OCI-LY3 (cell line): ENCODE results near the gene TMEM250.

Experiments used
- H2AFZ ChIP-seq: fragments of 200-600, 300-600 bp; shearing (Covaris generic); 2 replicates; pipeline ENCODE4 v1.6.0; 2014; ENCODE audit warnings: antibody characterized with exemption, low read depth, low read length
- H3K27ac ChIP-seq: fragments of 200-600, 300-600 bp; sonication (generic); 2 replicates; pipeline ENCODE4 v1.5.1; 2014; ENCODE audit warnings: mild to moderate bottlenecking, low read length, moderate library complexity, mixed read lengths
- H3K27me3 ChIP-seq: fragments of 200-600, 300-600 bp; sonication (generic); 2 replicates; pipeline ENCODE4 v1.6.1; 2014; ENCODE audit warnings: low read depth, low read length, mixed read lengths
- H3K36me3 ChIP-seq: fragments of 200-600, 300-600 bp; sonication (generic); replicated peaks from 2 replicates; pipeline ENCODE3; 2014; ENCODE audit warnings: low read depth, low read length, mixed read lengths
- H3K4me1 ChIP-seq: fragments of 300-600, 200-600 bp; sonication (generic); 2 replicates; pipeline ENCODE4 v1.6.1; 2014; ENCODE audit warnings: low read length, mixed read lengths
- H3K4me2 ChIP-seq: fragments of 200-600, 300-600 bp; sonication (generic); 2 replicates; pipeline ENCODE4 v1.6.1; 2014; ENCODE audit warnings: low read length, mixed read lengths
- H3K4me3 ChIP-seq: fragments of 300-600, 200-600 bp; sonication (generic); 2 replicates; pipeline ENCODE4 v1.5.1; 2014; ENCODE audit warnings: antibody characterized with exemption, mild to moderate bottlenecking, low read length, moderate library complexity
- H3K79me2 ChIP-seq: fragments of 300-600, 200-600 bp; shearing (Covaris generic); 2 replicates; pipeline ENCODE4 v1.6.1; 2014; ENCODE audit warnings: mild to moderate bottlenecking, low read length, mixed read lengths
- H3K9ac ChIP-seq: fragments of 300-600, 200-600 bp; shearing (Covaris generic); 2 replicates; pipeline ENCODE4 v1.6.0; 2014; ENCODE audit warnings: mild to moderate bottlenecking, low read length, moderate library complexity
- H3K9me3 ChIP-seq: fragments of 200-600, 300-600 bp; shearing (Covaris generic); 2 replicates; pipeline ENCODE4 v1.6.1; 2014; ENCODE audit warnings: low read length, mixed read lengths; ENCODE audit not compliant: insufficient read depth
- H4K20me1 ChIP-seq: fragments of 200-600, 300-600 bp; sonication (generic); 2 replicates; pipeline ENCODE4 v1.6.1; 2016; ENCODE audit warnings: low read length, mixed read lengths; ENCODE audit not compliant: insufficient read depth
- EZH2phosphoT487 ChIP-seq: fragments of 200-600 bp; shearing (Covaris generic); IDR thresholded peaks from 2 replicates; pipeline ENCODE4 v1.6.1; 2018; ENCODE audit warnings: antibody characterized with exemption, mixed run types, low read depth
- TF ChIP-seq, protein P1 (sequence below): fragments of 200-600, 300-600 bp; sonication (generic); IDR thresholded peaks from 2 replicates; pipeline ENCODE4 v1.5.1; 2014; ENCODE audit warnings: antibody characterized with exemption, low read length, low read depth

TMEM250 gene

DNA sequence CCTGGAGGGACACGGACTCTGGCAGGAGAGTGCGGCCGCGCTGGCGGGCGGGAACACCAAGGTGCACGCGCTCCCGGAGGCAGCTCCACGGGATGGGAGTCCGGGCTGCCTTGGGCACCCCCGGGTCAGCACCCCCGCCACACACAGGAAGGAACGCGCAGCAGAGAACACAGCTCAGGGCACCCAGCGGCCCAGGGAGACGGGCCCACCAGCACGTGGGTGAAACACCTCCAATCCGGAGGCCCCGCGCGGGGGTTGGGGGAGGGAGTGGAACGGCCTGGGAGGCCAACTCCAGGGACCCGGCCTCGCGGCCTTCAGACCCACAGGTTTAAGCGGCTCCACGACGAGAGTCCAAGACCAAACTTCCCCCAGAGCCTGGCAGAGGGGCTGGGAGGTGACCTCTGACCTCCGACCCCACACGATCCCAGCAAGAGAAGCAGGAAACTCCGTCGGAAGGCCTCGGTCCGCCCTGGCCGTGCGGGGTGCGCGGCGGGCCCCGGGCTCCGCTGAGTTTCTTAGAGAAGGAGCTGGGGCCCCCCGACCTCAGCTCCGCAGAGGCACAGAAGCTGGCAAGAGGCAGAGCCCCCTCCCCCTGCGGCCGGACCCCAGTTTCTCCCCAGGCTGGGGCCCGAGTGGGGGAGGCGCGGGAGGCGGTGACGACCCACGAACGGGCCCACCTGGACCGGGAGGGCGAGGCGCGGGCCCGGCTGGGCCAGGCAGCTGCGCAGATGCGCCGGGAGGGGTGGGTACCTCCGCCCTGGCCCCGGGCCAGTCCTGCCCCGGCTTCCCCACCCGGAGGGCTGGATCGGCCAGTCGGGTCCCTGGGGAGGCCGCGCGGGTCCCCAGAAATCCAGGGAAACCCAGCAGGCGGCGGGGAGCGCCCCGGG lies 24.4 kb downstream of the TMEM250 start:
- no peaks in the 10 kb centered on the region for H4K20me1 ChIP-seq
- H3K27ac ChIP-seq, result no peak overlapping the region
- H3K4me2 ChIP-seq, result no peak overlapping the region
- H3K79me2 ChIP-seq, result no peaks in the 10 kb centered on the region
- H2AFZ ChIP-seq, result no peak overlapping the region
- H3K4me1 ChIP-seq, result no peaks in the 10 kb centered on the region; the same call in 1 of the 2 replicates
- H3K4me3 ChIP-seq, result no peak overlapping the region
- no peak overlapping the region for H3K9ac ChIP-seq
- TF ChIP-seq, protein P1, sequence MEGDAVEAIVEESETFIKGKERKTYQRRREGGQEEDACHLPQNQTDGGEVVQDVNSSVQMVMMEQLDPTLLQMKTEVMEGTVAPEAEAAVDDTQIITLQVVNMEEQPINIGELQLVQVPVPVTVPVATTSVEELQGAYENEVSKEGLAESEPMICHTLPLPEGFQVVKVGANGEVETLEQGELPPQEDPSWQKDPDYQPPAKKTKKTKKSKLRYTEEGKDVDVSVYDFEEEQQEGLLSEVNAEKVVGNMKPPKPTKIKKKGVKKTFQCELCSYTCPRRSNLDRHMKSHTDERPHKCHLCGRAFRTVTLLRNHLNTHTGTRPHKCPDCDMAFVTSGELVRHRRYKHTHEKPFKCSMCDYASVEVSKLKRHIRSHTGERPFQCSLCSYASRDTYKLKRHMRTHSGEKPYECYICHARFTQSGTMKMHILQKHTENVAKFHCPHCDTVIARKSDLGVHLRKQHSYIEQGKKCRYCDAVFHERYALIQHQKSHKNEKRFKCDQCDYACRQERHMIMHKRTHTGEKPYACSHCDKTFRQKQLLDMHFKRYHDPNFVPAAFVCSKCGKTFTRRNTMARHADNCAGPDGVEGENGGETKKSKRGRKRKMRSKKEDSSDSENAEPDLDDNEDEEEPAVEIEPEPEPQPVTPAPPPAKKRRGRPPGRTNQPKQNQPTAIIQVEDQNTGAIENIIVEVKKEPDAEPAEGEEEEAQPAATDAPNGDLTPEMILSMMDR, result no peak
- TF ChIP-seq EZH2phosphoT487, result no peak
- no peaks in the 10 kb centered on the region for H3K36me3 ChIP-seq
- H3K9me3 ChIP-seq, result no peaks in the 10 kb centered on the region
- H3K27me3 ChIP-seq, result 0 out of 2 replicates have a peak, but pooled peaks cover 1% of the 10 kb centered on the region

DNA sequence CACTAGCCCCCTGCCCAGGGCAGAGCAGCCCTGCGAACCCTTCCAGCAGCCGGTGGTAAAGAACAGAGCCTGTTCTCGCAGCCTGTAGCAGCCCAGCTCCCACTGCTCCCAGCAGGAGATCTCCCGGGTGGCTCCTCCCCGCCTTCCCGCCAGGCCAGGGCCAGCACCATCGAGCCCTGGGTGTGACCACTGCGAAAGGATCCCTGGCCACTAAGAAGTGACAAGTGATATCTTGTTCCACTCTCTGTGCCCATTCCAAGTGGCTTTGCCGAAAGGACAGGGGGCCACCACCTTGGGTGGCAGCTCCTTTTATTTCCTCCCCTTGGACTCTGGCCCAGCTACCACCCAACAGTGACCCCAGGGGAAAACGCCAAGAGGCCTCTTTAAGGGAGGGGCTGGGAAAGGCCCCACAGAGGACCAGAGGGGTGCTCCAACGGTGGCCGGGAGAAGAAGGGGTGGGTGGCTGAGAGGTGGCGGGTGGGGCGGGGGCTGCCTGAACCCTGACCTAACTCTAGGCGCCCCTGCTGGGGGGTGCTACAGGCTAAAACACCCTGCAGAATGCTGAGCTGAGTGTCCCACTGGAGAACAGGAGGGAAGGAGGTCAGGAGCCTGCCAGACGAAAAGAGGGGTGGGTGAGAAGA lies 25.2 kb downstream of the TMEM250 start:
- H3K9ac ChIP-seq, result no peak overlapping the region
- no peaks in the 10 kb centered on the region for H4K20me1 ChIP-seq
- no peak overlapping the region for H3K4me3 ChIP-seq
- TF ChIP-seq, protein P1, result no peak
- TF ChIP-seq EZH2phosphoT487, result no peak
- H3K27me3 ChIP-seq, result peaks cover 9% of the 10 kb centered on the region; the same call in 1 of the 2 replicates
- H3K4me1 ChIP-seq, result no peaks in the 10 kb centered on the region; the same call in 1 of the 2 replicates
- H3K79me2 ChIP-seq, result no peaks in the 10 kb centered on the region
- no peak overlapping the region for H2AFZ ChIP-seq
- H3K36me3 ChIP-seq, result no peaks in the 10 kb centered on the region
- H3K4me2 ChIP-seq, result no peak overlapping the region
- no peaks in the 10 kb centered on the region for H3K9me3 ChIP-seq
- no peak overlapping the region for H3K27ac ChIP-seq

DNA sequence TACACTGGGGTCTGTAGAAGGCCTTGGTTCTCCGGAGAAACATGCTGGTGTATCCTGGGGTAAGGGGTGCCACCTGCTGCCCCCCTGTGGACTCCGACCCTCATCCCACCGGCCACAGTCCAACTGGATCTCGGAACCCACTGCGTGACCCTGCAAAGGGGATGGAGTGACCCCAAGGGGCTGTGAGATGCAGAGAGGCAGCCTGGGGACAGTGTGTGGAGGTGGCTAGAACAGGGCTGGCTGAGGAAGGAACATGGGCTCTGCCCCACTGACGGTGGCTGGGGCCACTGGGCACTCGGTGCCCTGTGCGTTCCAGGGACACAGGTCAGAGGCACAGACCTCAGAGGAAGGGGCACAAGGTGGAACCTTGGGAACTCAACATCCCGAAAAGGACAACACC lies 25.9 kb downstream of the TMEM250 start:
- H3K4me3 ChIP-seq, result no peak overlapping the region
- H3K27me3 ChIP-seq, result peaks cover 15% of the 10 kb centered on the region; the same call in 1 of the 2 replicates
- H3K79me2 ChIP-seq, result no peaks in the 10 kb centered on the region
- no peaks in the 10 kb centered on the region for H4K20me1 ChIP-seq
- no peak overlapping the region for H3K4me2 ChIP-seq
- H3K27ac ChIP-seq, result no peak overlapping the region
- TF ChIP-seq, protein P1, result no peak
- TF ChIP-seq EZH2phosphoT487, result no peak
- no peaks in the 10 kb centered on the region; the same call in 1 of the 2 replicates for H3K4me1 ChIP-seq
- H2AFZ ChIP-seq, result no peak overlapping the region
- no peaks in the 10 kb centered on the region for H3K36me3 ChIP-seq
- H3K9me3 ChIP-seq, result no peaks in the 10 kb centered on the region
- H3K9ac ChIP-seq, result no peak overlapping the region

DNA sequence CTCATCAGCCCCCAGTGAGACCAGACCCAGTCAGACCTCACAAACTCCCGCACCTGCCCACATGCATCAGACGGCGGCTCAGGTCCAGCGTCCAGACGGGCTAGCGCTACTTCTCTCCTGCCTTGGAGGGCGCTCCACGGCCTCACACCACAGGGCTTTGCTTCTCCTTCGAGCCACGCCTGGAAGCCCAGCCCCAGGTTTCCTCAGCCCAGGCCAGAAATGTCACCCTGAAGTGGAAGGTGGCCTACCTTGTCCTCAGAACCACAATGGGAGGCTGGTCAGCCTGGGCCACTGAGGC lies 26.4 kb downstream of the TMEM250 start:
- Histone ChIP-seq H3K4me1 (no peaks in the 10 kb centered on the region; the same call in 1 of the 2 replicates), H3K79me2 (no peaks in the 10 kb centered on the region), H3K4me3 (no peak overlapping the region), H3K9me3 (no peaks in the 10 kb centered on the region), H3K27me3 (peaks cover 15% of the 10 kb centered on the region; the same call in 1 of the 2 replicates), H2AFZ (no peak overlapping the region), H4K20me1 (no peaks in the 10 kb centered on the region), H3K36me3 (no peaks in the 10 kb centered on the region), H3K27ac (no peak overlapping the region), H3K9ac (no peak overlapping the region), H3K4me2 (no peak overlapping the region)
- no peak for TF ChIP-seq EZH2phosphoT487
- TF ChIP-seq, protein P1, result no peak
